C4-2B (cell line): Measurements from ENCODE around the gene GPD1.
A peak's percentile ranks its signal among the peaks of the same experiment; 100 is the strongest.

ENCODE experiments used
- CTCF ChIP-seq: fragments of 450-650 bp; conservative IDR thresholded peaks from 2 replicates; pipeline ENCODE4 v1.5.1; 2017; ENCODE audit warnings: mild to moderate bottlenecking
- ZFX ChIP-seq: fragments of 450-650 bp; IDR thresholded peaks from 2 replicates; pipeline ENCODE4 v1.6.1; 2017

GRCh38 chr12:50070314-50071060 lies 33.3 kb upstream of the GPD1 start:
- peak; percentile 97 for TF ChIP-seq CTCF
- no peak for TF ChIP-seq ZFX
